Measurements from ENCODE around the gene INHBC.
"Not testable (repeated sequence)": the region's sequence is repeated elsewhere in the genome, so short reads cannot be mapped to it uniquely, and the experiment has no call there.

The INHBC gene

DNA sequence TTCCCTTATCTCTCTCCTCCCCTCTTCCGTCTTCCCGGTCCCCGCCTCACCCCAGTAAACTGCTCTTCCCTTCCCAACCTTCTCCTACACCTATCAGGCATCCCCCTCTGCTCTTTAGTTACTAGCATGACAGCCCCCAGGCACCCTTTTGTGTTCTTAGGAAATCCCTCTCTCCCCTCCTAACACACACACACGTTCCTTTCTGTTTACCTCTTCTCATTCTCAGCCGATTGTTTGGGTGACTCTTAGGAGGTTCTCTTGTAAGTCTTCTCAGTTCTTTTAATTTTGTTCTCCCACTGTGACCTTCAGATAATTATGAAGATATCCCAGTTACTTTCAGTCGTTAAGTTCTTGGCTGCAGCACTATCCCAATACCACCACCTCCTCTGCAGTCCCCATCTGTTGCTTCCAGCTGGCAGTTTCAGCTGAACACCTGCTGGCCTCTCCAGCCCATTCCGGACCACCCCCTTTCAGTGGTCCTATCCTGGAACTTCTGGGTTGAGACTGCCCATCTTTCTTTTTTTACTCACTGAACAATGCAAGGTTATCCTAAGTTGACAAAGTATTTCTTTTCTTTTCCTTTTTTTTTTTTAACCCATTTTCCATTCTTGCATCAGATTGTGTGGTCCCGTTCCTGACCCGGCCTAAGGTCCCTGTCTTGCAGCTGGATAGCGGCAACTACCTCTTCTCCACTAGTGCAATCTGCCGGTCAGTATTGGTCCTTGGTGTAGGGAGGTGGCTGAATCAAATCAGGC is 54.0 kb downstream of the INHBC start:
- no peak for DNase-seq (ENCODE audit: low read depth, low spot score)

DNA sequence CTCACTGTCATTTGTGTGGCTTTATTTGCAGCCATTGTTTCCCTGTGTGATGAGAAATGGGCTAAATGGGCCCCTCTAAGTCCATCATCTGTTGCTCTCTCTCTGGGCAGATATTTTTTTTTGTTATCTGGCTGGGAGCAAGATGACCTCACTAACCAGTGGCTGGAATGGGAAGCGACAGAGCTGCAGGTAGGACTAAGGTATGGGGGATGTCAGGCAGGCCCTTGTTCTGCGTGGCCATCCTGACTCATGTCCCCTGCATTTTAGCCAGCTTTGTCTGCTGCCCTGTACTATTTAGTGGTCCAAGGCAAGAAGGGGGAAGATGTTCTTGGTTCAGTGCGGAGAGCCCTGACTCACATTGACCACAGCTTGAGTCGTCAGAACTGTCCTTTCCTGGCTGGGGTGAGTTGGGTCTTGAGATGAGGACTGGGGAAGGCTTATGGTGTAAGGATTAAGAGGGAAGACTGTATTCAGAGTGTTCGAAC is 54.6 kb downstream of the INHBC start:
- DNase-seq (ENCODE audit: low read depth, low spot score): no peak
- H3K4me3 ChIP-seq (ENCODE audit: low read depth, low read length): peak overlapping the region; percentile 99
- TF ChIP-seq, protein P1, sequence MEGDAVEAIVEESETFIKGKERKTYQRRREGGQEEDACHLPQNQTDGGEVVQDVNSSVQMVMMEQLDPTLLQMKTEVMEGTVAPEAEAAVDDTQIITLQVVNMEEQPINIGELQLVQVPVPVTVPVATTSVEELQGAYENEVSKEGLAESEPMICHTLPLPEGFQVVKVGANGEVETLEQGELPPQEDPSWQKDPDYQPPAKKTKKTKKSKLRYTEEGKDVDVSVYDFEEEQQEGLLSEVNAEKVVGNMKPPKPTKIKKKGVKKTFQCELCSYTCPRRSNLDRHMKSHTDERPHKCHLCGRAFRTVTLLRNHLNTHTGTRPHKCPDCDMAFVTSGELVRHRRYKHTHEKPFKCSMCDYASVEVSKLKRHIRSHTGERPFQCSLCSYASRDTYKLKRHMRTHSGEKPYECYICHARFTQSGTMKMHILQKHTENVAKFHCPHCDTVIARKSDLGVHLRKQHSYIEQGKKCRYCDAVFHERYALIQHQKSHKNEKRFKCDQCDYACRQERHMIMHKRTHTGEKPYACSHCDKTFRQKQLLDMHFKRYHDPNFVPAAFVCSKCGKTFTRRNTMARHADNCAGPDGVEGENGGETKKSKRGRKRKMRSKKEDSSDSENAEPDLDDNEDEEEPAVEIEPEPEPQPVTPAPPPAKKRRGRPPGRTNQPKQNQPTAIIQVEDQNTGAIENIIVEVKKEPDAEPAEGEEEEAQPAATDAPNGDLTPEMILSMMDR (IDR thresholded peaks at IDR 0.05; ENCODE audit: insufficient read depth, low read length, missing control alignments): no peak
- ChIA-PET POLR2A (no interaction called here), CTCF (interaction anchor here (3.4 kb wide), 1 partner anchor 31 kb away, joined by 18 read pairs; no protein-coding TSS in a partner anchor)

More for the DNA sequence above, 54.0 kb downstream of the INHBC start:
- TF ChIP-seq, protein P1 (IDR thresholded peaks at IDR 0.05; ENCODE audit: insufficient read depth, low read length, missing control alignments): no peak
- H3K4me3 ChIP-seq (ENCODE audit: low read depth, low read length): peak overlapping the region; percentile 99
- CTCF ChIA-PET: interaction anchor here (3.4 kb wide), 1 partner anchor 30 kb away, joined by 18 read pairs; no protein-coding TSS in a partner anchor
- POLR2A ChIA-PET: interaction anchor here (1.1 kb wide), 1 partner anchor 29 kb away, joined by 4 read pairs; no protein-coding TSS in a partner anchor

DNA sequence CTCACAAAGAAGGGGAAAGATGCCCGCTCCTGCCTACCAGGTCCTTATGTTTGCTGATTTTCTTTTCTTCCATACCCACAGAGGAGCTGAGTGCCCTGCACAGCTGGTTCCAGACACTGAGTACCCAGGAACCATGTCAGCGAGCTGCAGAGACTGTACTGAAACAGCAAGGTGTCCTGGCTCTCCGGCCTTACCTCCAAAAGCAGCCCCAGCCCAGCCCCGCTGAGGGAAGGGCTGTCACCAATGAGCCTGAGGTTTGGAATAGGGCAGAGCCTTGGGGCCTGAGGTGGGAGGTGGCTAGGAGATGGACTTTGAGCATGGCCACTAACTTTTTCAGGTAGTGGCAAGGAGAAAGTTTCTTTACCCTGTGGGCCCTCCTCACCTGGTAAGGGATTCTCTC is 55.5 kb downstream of the INHBC start:
- DNase-seq (ENCODE audit: low read depth, low spot score): no peak
- ChIA-PET POLR2A (no interaction called here), CTCF (interaction anchor here (1.6 to 3.4 kb wide), 2 partner anchors 14 to 32 kb away, joined by 4 to 18 read pairs; no protein-coding TSS in a partner anchor)
- TF ChIP-seq, protein P1 (IDR thresholded peaks at IDR 0.05; ENCODE audit: insufficient read depth, low read length, missing control alignments): no peak
- no peak overlapping the region for H3K4me3 ChIP-seq (ENCODE audit: low read depth, low read length)

DNA sequence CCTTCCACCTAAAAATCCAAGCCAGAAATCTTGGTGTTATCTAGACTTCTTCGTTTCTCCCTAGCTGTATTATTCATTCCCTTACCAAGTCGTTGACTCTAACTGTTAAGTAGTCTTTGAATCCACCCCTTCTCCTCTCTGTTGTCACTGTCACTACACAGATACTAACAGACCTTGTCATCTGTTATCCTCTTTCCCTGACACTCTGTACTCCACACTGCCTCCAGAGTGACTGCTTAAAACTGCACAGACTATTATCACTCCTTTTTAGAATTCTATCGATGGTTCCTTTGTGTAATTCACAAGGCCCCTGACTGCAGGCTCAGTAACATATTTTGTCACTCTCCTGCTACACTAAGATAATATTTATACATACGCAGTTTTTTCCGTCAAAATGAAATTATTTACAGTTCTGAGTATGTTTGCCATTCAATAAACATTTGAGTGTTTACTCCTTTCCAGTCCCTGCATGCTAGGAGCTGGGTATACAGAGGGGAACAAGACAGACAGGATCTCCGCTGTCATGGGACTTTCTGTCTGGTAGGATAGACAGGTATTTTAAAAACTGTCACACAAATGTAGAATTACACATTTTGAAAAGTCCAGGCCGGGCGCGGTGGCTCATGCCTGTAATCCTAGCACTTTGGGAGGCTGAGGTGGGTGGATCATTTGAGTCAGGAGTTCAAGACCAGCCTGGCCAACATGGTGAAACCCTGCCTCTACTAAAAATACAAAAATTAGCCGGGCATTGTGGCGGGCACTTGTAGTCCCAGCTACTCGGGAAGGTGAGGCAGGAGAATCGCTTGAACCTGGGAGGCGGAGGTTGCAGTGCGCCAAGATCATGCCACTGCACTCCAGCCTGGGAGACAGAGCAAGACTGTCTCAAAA is 57.1 kb downstream of the INHBC start:
- TF ChIP-seq, protein P1 (IDR thresholded peaks at IDR 0.05; ENCODE audit: insufficient read depth, low read length, missing control alignments): no peak
- POLR2A ChIA-PET: no interaction called here
- DNase-seq (ENCODE audit: low read depth, low spot score): no peak
- H3K4me3 ChIP-seq (ENCODE audit: low read depth, low read length): no peak overlapping the region
- CTCF ChIA-PET: interaction anchor here (1.0 to 3.4 kb wide), 3 partner anchors 14 to 33 kb away, joined by 3 to 18 read pairs (median 3); no protein-coding TSS in a partner anchor

DNA sequence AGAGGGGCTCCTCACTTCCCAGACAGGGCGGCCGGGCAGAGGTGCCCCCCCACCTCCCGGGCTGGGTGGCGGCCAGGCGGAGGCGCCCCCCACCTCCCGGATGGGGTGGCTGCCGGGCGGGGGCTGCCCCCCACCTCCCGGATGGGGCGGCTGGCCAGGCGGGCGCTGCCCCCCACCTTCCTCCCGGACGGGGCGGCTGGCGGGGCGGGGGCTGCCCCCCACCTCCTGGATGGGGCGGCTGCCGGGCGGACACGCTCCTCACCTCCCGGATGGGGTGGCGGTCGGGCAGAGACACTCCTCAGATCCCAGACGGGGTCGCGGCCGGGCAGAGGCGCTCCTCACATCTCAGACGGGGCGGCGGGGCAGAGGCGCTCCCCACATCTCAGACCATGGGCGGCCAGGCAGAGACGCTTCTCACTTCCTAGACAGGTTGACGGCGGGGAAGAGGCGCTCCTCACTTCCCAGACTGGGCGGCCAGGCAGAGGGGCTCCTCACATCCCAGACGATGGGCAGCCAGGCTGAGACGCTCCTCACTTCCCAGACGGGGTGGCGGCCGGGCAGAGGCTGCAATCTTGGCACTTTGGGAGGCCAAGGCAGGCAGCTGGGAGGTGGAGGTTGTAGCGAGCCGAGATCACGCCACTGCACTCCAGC is 60.6 kb downstream of the INHBC start:
- H3K4me3 ChIP-seq (ENCODE audit: low read depth, low read length); POLR2A ChIA-PET; CTCF ChIA-PET; DNase-seq (ENCODE audit: low read depth, low spot score): not testable (repeated sequence)

DNA sequence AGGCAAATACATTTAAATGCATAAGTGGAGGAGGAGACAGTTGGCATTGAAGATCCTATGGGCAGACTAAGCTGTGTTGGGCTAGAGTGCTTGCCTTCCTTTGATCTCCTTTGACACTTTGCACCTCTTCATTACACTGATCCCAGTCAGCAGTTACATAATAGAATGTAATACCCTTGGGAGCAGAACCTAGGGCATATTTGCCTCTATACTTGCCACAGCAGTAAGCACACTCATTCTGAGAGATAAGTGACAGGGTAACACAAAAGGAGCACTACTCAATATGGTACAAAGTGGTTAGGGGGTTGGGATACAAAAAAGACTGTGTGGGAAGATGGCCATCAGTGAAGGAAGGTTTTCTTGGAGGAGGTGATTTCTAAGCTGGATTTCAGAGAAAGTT is 62.2 kb downstream of the INHBC start:
- TF ChIP-seq, protein P1 (IDR thresholded peaks at IDR 0.05; ENCODE audit: insufficient read depth, low read length, missing control alignments): no peak
- no peak for DNase-seq (ENCODE audit: low read depth, low spot score)
- H3K4me3 ChIP-seq (ENCODE audit: low read depth, low read length): no peak overlapping the region
- CTCF ChIA-PET: interaction anchor here (1.2 to 1.3 kb wide), 2 partner anchors 19 to 21 kb away, joined by 3 read pairs; no protein-coding TSS in a partner anchor
- POLR2A ChIA-PET: no interaction called here
